Ovary (tissue), 3 donors: ENCODE data around the gene TPSG1.

ENCODE experiments used
- CTCF ChIP-seq, 3 donors: fragments of 450-650 bp in 2 of 3; fragments of 200-600 bp in 1 of 3; IDR thresholded peaks; one replicate each; pipeline versions ENCODE4 v1.5.1 to v1.8.0; 2016 to 2022; ENCODE audit warnings: antibody characterized with exemption in 3 of 3, mild to moderate bottlenecking in 1 of 3
- EP300 ChIP-seq: sonication (generic); formaldehyde crosslinking; IDR thresholded peaks from one replicate; pipeline ENCODE4 v1.6.1; 2017; ENCODE audit warnings: antibody characterized with exemption
- POLR2A ChIP-seq: fragments of 450-650 bp; IDR thresholded peaks from one replicate; pipeline ENCODE4 v1.6.1; 2017; ENCODE audit warnings: antibody characterized with exemption, mild to moderate bottlenecking, moderate library complexity
- donor health status: DM: no; HTN: no; CAD: no.

DNA sequence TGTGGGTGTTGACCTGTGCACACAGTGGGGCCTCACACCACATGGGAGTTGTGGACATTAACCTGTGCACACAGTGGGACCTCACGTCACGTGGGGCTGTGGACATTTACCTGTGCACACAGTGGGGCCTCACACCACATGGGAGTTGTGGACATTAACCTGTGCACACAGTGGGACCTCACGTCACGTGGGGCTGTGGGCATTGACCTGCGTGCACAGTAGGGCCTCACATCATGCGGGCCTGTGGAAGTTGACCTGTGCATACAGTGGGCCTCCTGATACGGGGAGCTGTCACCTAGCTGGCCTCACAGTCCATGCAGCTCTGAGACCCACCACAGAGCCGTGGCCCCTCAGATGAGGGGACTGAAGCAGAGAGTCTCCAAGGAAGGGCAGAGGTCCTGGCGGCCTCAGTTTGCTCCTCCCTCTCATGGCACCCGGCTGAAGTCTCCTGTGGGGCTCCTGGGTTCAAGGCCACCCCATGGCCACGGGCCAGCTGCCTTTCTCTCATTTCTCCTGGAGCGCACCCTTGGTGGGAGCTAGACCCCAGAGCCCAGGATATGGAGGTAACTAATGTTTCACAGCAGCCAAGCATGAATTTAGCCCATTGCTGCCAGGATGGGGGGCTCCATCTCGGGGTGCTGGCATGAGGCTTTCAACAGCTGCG, 51.1 kb downstream of the TPSG1 start:
- TF ChIP-seq CTCF (IDR thresholded peaks at IDR 0.05): no peak
- TF ChIP-seq POLR2A: no peak
- no peak for TF ChIP-seq EP300
